Endodermal cell (in vitro differentiated cells): ENCODE data around the gene UTS2B. TPM values are rescaled to one million over a fixed set of nuclear protein-coding genes. Genes with fewer than 3 reads are reported as not detected.

Source experiments
- DNase-seq: peaks from one replicate; pipeline ENCODE4 v3.0.0-alpha.2; 2017
- H3K27ac ChIP-seq: 2 replicates; pipeline ENCODE4 v1.5.1; 2013; ENCODE audit warnings: mild to moderate bottlenecking, low read depth, low read length, moderate library complexity
- H3K27me3 ChIP-seq: 2 replicates; pipeline ENCODE4 v1.6.1; 2013; ENCODE audit warnings: mild to moderate bottlenecking, low read length, moderate library complexity; ENCODE audit not compliant: insufficient read depth, control insufficient read depth, poor library complexity, severe bottlenecking
- H3K36me3 ChIP-seq: 2 replicates; pipeline ENCODE4 v1.7.0; 2013; ENCODE audit warnings: mild to moderate bottlenecking, low read length, moderate library complexity; ENCODE audit not compliant: control insufficient read depth, insufficient read depth
- H3K4me1 ChIP-seq: one replicate; pipeline ENCODE4 v1.7.0; 2013; ENCODE audit warnings: low read length; ENCODE audit not compliant: control insufficient read depth, insufficient read depth
- H3K4me3 ChIP-seq: 2 replicates; pipeline ENCODE4 v1.5.1; 2013; ENCODE audit warnings: mild to moderate bottlenecking, low read length, moderate library complexity
- H3K9ac ChIP-seq: 2 replicates; pipeline ENCODE4 v1.6.1; 2013; ENCODE audit warnings: mild to moderate bottlenecking, low read length, moderate library complexity; ENCODE audit not compliant: poor library complexity, severe bottlenecking; ENCODE audit errors: extremely low read depth
- H3K9me3 ChIP-seq: 2 replicates; pipeline ENCODE4 v1.6.1; 2013; ENCODE audit warnings: mild to moderate bottlenecking, low read length, moderate library complexity; ENCODE audit not compliant: control insufficient read depth
- H3K27ac Mint-ChIP-seq: 2 replicates; pipeline ENCODE4 v1.8.0; 2020; ENCODE audit warnings: mixed read lengths
- H3K27me3 Mint-ChIP-seq: 2 replicates; pipeline ENCODE4 v1.8.0; 2021; ENCODE audit warnings: mild to moderate bottlenecking, mixed read lengths; ENCODE audit not compliant: insufficient read depth
- H3K36me3 Mint-ChIP-seq: 2 replicates; pipeline ENCODE4 v1.8.0; 2020; ENCODE audit warnings: low read depth, mixed read lengths
- H3K4me1 Mint-ChIP-seq: 2 replicates; pipeline ENCODE4 v1.8.0; 2020; ENCODE audit warnings: mixed read lengths
- H3K4me3 Mint-ChIP-seq: 2 replicates; pipeline ENCODE4 v1.8.0; 2020; ENCODE audit warnings: mild to moderate bottlenecking, moderate library complexity, mixed read lengths
- H3K9me3 Mint-ChIP-seq: 2 replicates; pipeline ENCODE4 v1.8.0; 2020; ENCODE audit warnings: mild to moderate bottlenecking, mixed read lengths
- CTCF ChIP-seq: fragments of 200-600 bp; sonication (generic); conservative IDR thresholded peaks from 2 replicates; pipeline ENCODE4 v1.5.0; 2021; ENCODE audit warnings: antibody characterized with exemption, mild to moderate bottlenecking
- WGBS, 2 experiments: methylation state at CpG; one replicate each; pipeline versions ENCODE4 v1.1.5 to v1.1.7; 2013; ENCODE audit warnings: missing lambda C conversion rate in 2 of 2, mixed read lengths in 1 of 2; ENCODE audit not compliant: insufficient coverage in 1 of 2, insufficient read length in 1 of 2; 5-methylcytosine and 5-hydroxymethylcytosine counted together
- total RNA-seq, 2 donors: library from RNA; stranded (reverse); fragmentation: NEBNext Ultra II Directional in 1 of 2; extraction: Animal tissue kit (Norgen Biotek cat#: 25700) in 1 of 2; gene quantifications; 2 replicates in 1 of 2; 3 replicates in 1 of 2; pipeline ENCODE4 v1.2.1, GENCODE V29; 2021

UTS2B gene
- total RNA-seq, 2 donors from 2014 or later: 0.90 TPM; not detected in 1

- Histone ChIP-seq H3K9me3 (no peaks in the 10 kb centered on the region), H3K4me3 (no peak overlapping the region), H3K27me3 (no peaks in the 10 kb centered on the region), H3K9ac (no peak overlapping the region), H3K4me1 (peaks cover 5% of the 10 kb centered on the region), H3K27ac (no peak overlapping the region), H3K36me3 (no peaks in the 10 kb centered on the region)
- Mint-ChIP-seq H3K27me3 (no peaks in the 10 kb centered on the region), H3K9me3 (no peaks in the 10 kb centered on the region), H3K27ac (no peak overlapping the region), H3K4me1 (peaks cover 33% of the 10 kb centered on the region), H3K36me3 (no peaks in the 10 kb centered on the region), H3K4me3 (no peak overlapping the region)
- TF ChIP-seq CTCF: no peak
- 90 to 93% methylated on average over 2 of the region's 2 CpGs for WGBS, 2 experiments
- DNase-seq: no peak
These were observed 73.0 kb downstream of the UTS2B start for GRCh38 chr3:191257286-191257685.

- H3K27ac ChIP-seq: no peak overlapping the region
- Mint-ChIP-seq H3K27ac (no peak overlapping the region), H3K4me1 (peaks cover 33% of the 10 kb centered on the region), H3K4me3 (no peak overlapping the region), H3K36me3 (no peaks in the 10 kb centered on the region), H3K27me3 (no peaks in the 10 kb centered on the region), H3K9me3 (no peaks in the 10 kb centered on the region)
- DNase-seq: no peak
- no peak for TF ChIP-seq CTCF
- H3K9ac ChIP-seq: no peak overlapping the region
- no peaks in the 10 kb centered on the region for H3K9me3 ChIP-seq
- no peaks in the 10 kb centered on the region for H3K36me3 ChIP-seq
- H3K4me1 ChIP-seq: peaks cover 5% of the 10 kb centered on the region
- H3K27me3 ChIP-seq: no peaks in the 10 kb centered on the region
- H3K4me3 ChIP-seq: no peak overlapping the region
These were observed 73.9 kb downstream of the UTS2B start for GRCh38 chr3:191256405-191256804.

- Mint-ChIP-seq H3K9me3 (no peaks in the 10 kb centered on the region), H3K4me3 (no peak overlapping the region), H3K36me3 (no peaks in the 10 kb centered on the region), H3K4me1 (peaks cover 20% of the 10 kb centered on the region), H3K27me3 (no peaks in the 10 kb centered on the region), H3K27ac (no peak overlapping the region)
- no peak for TF ChIP-seq CTCF
- H3K4me1 ChIP-seq: peaks cover under 1% of the 10 kb centered on the region
- DNase-seq: no peak
- no peaks in the 10 kb centered on the region for H3K27me3 ChIP-seq
- no peak overlapping the region for H3K9ac ChIP-seq
- H3K27ac ChIP-seq: no peak overlapping the region
- H3K36me3 ChIP-seq: no peaks in the 10 kb centered on the region
- whole genome bisulfite sequencing, 2 experiments: 92 to 94% methylated on average over 5 of the region's 5 CpGs
- H3K4me3 ChIP-seq: no peak overlapping the region
- H3K9me3 ChIP-seq: no peaks in the 10 kb centered on the region
These were observed 75.2 kb downstream of the UTS2B start for GRCh38 chr3:191255156-191255555.
